H1 (cell line): Measurements from ENCODE around the gene PAQR5. TPM values are rescaled to one million over a fixed set of nuclear protein-coding genes. Genes with fewer than 3 reads are reported as not detected.

Experiments
- CTCF ChIA-PET: fragments of 300-600 bp; sonication (Branson Sonifier 250); formaldehyde crosslinking; loops from one replicate; lab custom pipeline; 2021; ENCODE audit not compliant: partially characterized antibody; lab: Charles Lee
- POLR2A ChIA-PET: fragments of 300-600 bp; sonication (Branson Sonifier 250); formaldehyde crosslinking; loops from one replicate; lab custom pipeline; 2021; ENCODE audit warnings: inconsistent platforms; ENCODE audit not compliant: partially characterized antibody; lab: Charles Lee
- DNase-seq, 2 experiments: peaks; one replicate each; pipeline versions ENCODE4 v3.0.0 to v3.0.0-alpha.2; 2010 to 2022; ENCODE audit warnings: low spot score in 2 of 2, low read depth in 1 of 2, mixed read lengths in 1 of 2
- FAIRE-seq: peaks from 2 replicates; lab custom pipeline; 2011; peaks lifted over from hg19 to GRCh38; lab: Jason Lieb, UNC
- H2AFZ ChIP-seq: 2 replicates; pipeline ENCODE4 v1.8.1; 2012; ENCODE audit warnings: low read length, inconsistent platforms
- H2AK5ac ChIP-seq: 2 replicates; pipeline ENCODE4 v1.6.1; 2013; ENCODE audit warnings: low read depth, low read length
- H2BK120ac ChIP-seq: replicated peaks from 2 replicates; pipeline ENCODE3; 2013; ENCODE audit warnings: low read depth, low read length, inconsistent platforms
- H2BK12ac ChIP-seq: 2 replicates; pipeline ENCODE4 v1.6.1; 2013; ENCODE audit warnings: low read depth, low read length
- H2BK15ac ChIP-seq: 2 replicates; pipeline ENCODE4 v1.6.1; 2013; ENCODE audit warnings: low read length
- H2BK20ac ChIP-seq: 2 replicates; pipeline ENCODE4 v1.6.1; 2013; ENCODE audit warnings: low read length
- H2BK5ac ChIP-seq: 2 replicates; pipeline ENCODE4 v1.6.1; 2013; ENCODE audit warnings: low read depth, low read length
- H3K14ac ChIP-seq: 2 replicates; pipeline ENCODE4 v1.6.1; 2013; ENCODE audit warnings: inconsistent platforms; ENCODE audit not compliant: insufficient read length
- H3K18ac ChIP-seq: 2 replicates; pipeline ENCODE4 v1.6.1; 2013; ENCODE audit warnings: low read length; ENCODE audit errors: extremely low read depth
- H3K23ac ChIP-seq: 2 replicates; pipeline ENCODE4 v1.6.1; 2013; ENCODE audit warnings: inconsistent platforms; ENCODE audit not compliant: insufficient read length
- H3K23me2 ChIP-seq: 2 replicates; pipeline ENCODE4 v1.6.1; 2013; ENCODE audit warnings: low read depth, low read length
- H3K27ac ChIP-seq: 2 replicates; pipeline ENCODE4 v1.6.1; 2011; ENCODE audit warnings: low read depth, low read length, inconsistent platforms
- H3K27me3 ChIP-seq, 4 experiments: replicated peaks in 1 of 4; 1 replicate in 1 of 4; 2 replicates in 3 of 4; pipeline versions ENCODE4 v1.6.1 to v1.8.1; 2011 to 2013; ENCODE audit warnings: low read length in 3 of 4, mild to moderate bottlenecking in 3 of 4, inconsistent platforms in 2 of 4, mixed read lengths in 2 of 4, moderate library complexity in 1 of 4; ENCODE audit not compliant: control insufficient read depth in 3 of 4, insufficient read depth in 3 of 4; ENCODE audit errors: extremely low read depth in 1 of 4
- H3K36me3 ChIP-seq, 4 experiments: 2 replicates each; pipeline versions ENCODE4 v1.6.1 to v1.8.1; 2011 to 2013; ENCODE audit warnings: mild to moderate bottlenecking in 4 of 4, low read length in 3 of 4, moderate library complexity in 2 of 4, control low read depth in 1 of 4, inconsistent platforms in 1 of 4; ENCODE audit not compliant: insufficient read depth in 4 of 4, control insufficient read depth in 2 of 4
- H3K4ac ChIP-seq: replicated peaks from 2 replicates; pipeline ENCODE3; 2013; ENCODE audit warnings: low read length, low read depth, mixed read lengths, inconsistent platforms; ENCODE audit not compliant: insufficient read length
- H3K4me1 ChIP-seq, 4 experiments: replicated peaks in 1 of 4; 1 replicate in 1 of 4; 2 replicates in 3 of 4; pipeline versions ENCODE4 v1.6.1 to v1.8.1; 2011 to 2013; ENCODE audit warnings: low read length in 3 of 4, inconsistent platforms in 2 of 4, mixed read lengths in 1 of 4; ENCODE audit not compliant: insufficient read depth in 4 of 4, control insufficient read depth in 3 of 4
- H3K4me2 ChIP-seq, 2 experiments: 2 replicates each; pipeline versions ENCODE4 v1.6.1 to v1.8.1; 2011 to 2013; ENCODE audit warnings: low read depth in 2 of 2, low read length in 2 of 2, control low read depth in 1 of 2, inconsistent platforms in 1 of 2, mild to moderate bottlenecking in 1 of 2; ENCODE audit not compliant: insufficient read depth in 1 of 2
- H3K4me3 ChIP-seq, 4 experiments: fragments of 200-600, 300-600 bp in 1 of 4; sonication (generic), shearing (Covaris generic), sonication (Bioruptor Twin) in 1 of 4; 2 replicates each; pipeline versions ENCODE4 v1.5.1 to v1.8.1; 2011 to 2016; ENCODE audit warnings: low read length in 4 of 4, low read depth in 3 of 4, control low read depth in 2 of 4, inconsistent platforms in 2 of 4, mild to moderate bottlenecking in 2 of 4, mixed read lengths in 1 of 4, moderate library complexity in 1 of 4; ENCODE audit not compliant: insufficient read depth in 2 of 4; ENCODE audit errors: extremely low read depth in 1 of 4
- H3K56ac ChIP-seq: replicated peaks from 2 replicates; pipeline ENCODE3; 2013; ENCODE audit warnings: low read depth, mild to moderate bottlenecking, mixed read lengths, low read length, inconsistent platforms; ENCODE audit not compliant: insufficient read length
- H3K79me1 ChIP-seq: 2 replicates; pipeline ENCODE4 v1.6.1; 2013; ENCODE audit warnings: low read depth, low read length, control low read depth
- H3K79me2 ChIP-seq, 2 experiments: 2 replicates each; pipeline versions ENCODE4 v1.6.1 to v1.8.1; 2012 to 2013; ENCODE audit warnings: low read length in 2 of 2, mild to moderate bottlenecking in 2 of 2, inconsistent platforms in 1 of 2; ENCODE audit not compliant: insufficient read depth in 2 of 2, control insufficient read depth in 1 of 2
- H3K9ac ChIP-seq, 4 experiments: replicated peaks in 1 of 4; 1 replicate in 1 of 4; 2 replicates in 3 of 4; pipeline versions ENCODE4 v1.6.1 to v1.8.1; 2011 to 2013; ENCODE audit warnings: low read depth in 3 of 4, low read length in 3 of 4, control low read depth in 2 of 4, mild to moderate bottlenecking in 2 of 4, moderate library complexity in 2 of 4, inconsistent platforms in 1 of 4; ENCODE audit errors: extremely low read depth in 1 of 4
- H3K9me3 ChIP-seq, 2 experiments: 2 replicates each; pipeline versions ENCODE4 v1.6.1 to v1.8.1; 2012 to 2013; ENCODE audit warnings: mild to moderate bottlenecking in 2 of 2, moderate library complexity in 2 of 2, control low read depth in 1 of 2, inconsistent platforms in 1 of 2, low read depth in 1 of 2, low read length in 1 of 2, mixed read lengths in 1 of 2; ENCODE audit not compliant: insufficient read depth in 2 of 2
- H4K20me1 ChIP-seq, 2 experiments: replicated peaks in 1 of 2; 2 replicates each; pipeline versions ENCODE3 to v1.8.1; 2011 to 2013; ENCODE audit warnings: inconsistent platforms in 2 of 2, low read length in 2 of 2, mild to moderate bottlenecking in 1 of 2; ENCODE audit not compliant: insufficient read depth in 2 of 2, control insufficient read depth in 1 of 2
- H4K5ac ChIP-seq: 2 replicates; pipeline ENCODE4 v1.6.1; 2013; ENCODE audit warnings: low read length, low read depth, mixed read lengths, inconsistent platforms; ENCODE audit not compliant: insufficient read length
- H4K8ac ChIP-seq: 2 replicates; pipeline ENCODE4 v1.8.0; 2013; ENCODE audit warnings: mild to moderate bottlenecking, moderate library complexity, low read length, inconsistent platforms; ENCODE audit not compliant: insufficient read depth; ENCODE audit errors: extremely low read depth
- H4K91ac ChIP-seq: replicated peaks from 2 replicates; pipeline ENCODE3; 2013; ENCODE audit warnings: low read length, mixed read lengths, inconsistent platforms; ENCODE audit not compliant: insufficient read length
- CBX5 ChIP-seq: fragments of 300-800, 300-1000 bp; sonication (generic); IDR thresholded peaks from 2 replicates; pipeline ENCODE4 v1.7.1; 2016; ENCODE audit warnings: antibody characterized with exemption, low read length, low read depth
- CHD2 ChIP-seq: IDR thresholded peaks from 2 replicates; pipeline ENCODE4 v1.6.1; 2012; ENCODE audit warnings: low read length, improper control_type of control experiment
- EZH2 ChIP-seq: fragments of 200-600 bp; sonication (generic); IDR thresholded peaks from 2 replicates; pipeline ENCODE4 v1.7.1; 2012; ENCODE audit warnings: low read depth, mild to moderate bottlenecking, moderate library complexity, low read length, inconsistent platforms; ENCODE audit not compliant: severe bottlenecking
- FOSL1 ChIP-seq: IDR thresholded peaks from 2 replicates; pipeline ENCODE4 v1.6.1; 2011; ENCODE audit warnings: mild to moderate bottlenecking, low read depth, low read length, moderate library complexity; ENCODE audit not compliant: insufficient read depth
- KDM5A ChIP-seq: fragments of 200-600 bp; IDR thresholded peaks from 2 replicates; pipeline ENCODE4 v1.7.1; 2012; ENCODE audit warnings: mild to moderate bottlenecking, low read length, inconsistent platforms, mixed read lengths
- POU5F1 ChIP-seq: IDR thresholded peaks from 2 replicates; pipeline ENCODE4 v1.6.1; 2011; ENCODE audit warnings: low read depth, mild to moderate bottlenecking, low read length, moderate library complexity
- SUZ12 ChIP-seq: fragments of 200-600 bp; sonication (generic); IDR thresholded peaks from 2 replicates; pipeline ENCODE4 v1.6.1; 2012; ENCODE audit warnings: mild to moderate bottlenecking, inconsistent platforms, low read length, moderate library complexity, mixed read lengths
- WGBS, 2 experiments: shearing (Covaris generic) in 1 of 2; methylation state at CpG; one replicate each; pipeline versions ENCODE4 v1.1.6 to v1.1.7; 2013 to 2015; ENCODE audit warnings: low lambda C conversion rate in 2 of 2, mixed read lengths in 2 of 2, inconsistent platforms in 1 of 2, low coverage in 1 of 2, missing lambda C conversion rate in 1 of 2; ENCODE audit not compliant: insufficient replicate concordance in 2 of 2, insufficient coverage in 1 of 2, insufficient read length in 1 of 2; ENCODE audit errors: extremely low coverage in 1 of 2, missing lambda C conversion rate in 1 of 2; 5-methylcytosine and 5-hydroxymethylcytosine counted together
- long read RNA-seq, 2 experiments: library from RNA in 1 of 2; library from capped mRNA in 1 of 2; stranded (forward); transcript quantifications; one replicate each; pipeline ENCODE4 v2.0.0, GENCODE V29; 2021; ENCODE audit warnings: inconsistent platforms in 1 of 2
- polyA minus RNA-seq, 3 experiments: library from RNA; depleted of rRNA, polyadenylated mRNA; stranded (reverse); fragments of >200 nt; gene quantifications; 1 replicate in 2 of 3; 2 replicates in 1 of 3; pipeline ENCODE4 v1.2.3, GENCODE V29; 2011
- polyA plus RNA-seq, 7 experiments: library from polyadenylated mRNA; depleted of rRNA in 3 of 7; stranded (reverse) in 5 of 7; unstranded in 2 of 7; fragments of >200 nt in 5 of 7; fragments of 200-250 nt in 2 of 7; gene quantifications; 1 replicate in 5 of 7; 2 replicates in 1 of 7; 4 replicates in 1 of 7; pipeline versions ENCODE4 v1.2.1 to v1.2.3, GENCODE V29; 2011 to 2013; ENCODE audit warnings: missing spikeins in 2 of 7, mixed read lengths in 2 of 7
- total RNA-seq: library from RNA; stranded (reverse); fragmentation: NEBNext Ultra II Directional; extraction: Animal tissue kit (Norgen Biotek cat#: 25700); gene quantifications from 2 replicates; pipeline ENCODE4 v1.2.1, GENCODE V29; 2021
- TF ChIP-seq, protein P1 (sequence below): IDR thresholded peaks from 2 replicates; pipeline ENCODE4 v1.6.1; 2012; ENCODE audit warnings: inconsistent platforms

The PAQR5 gene
- 7.8 and 8.7 TPM in 2 replicates for total RNA-seq
- polyA plus RNA-seq (2011; rRNA removed) = 15.8 and 18.1 TPM in 2 replicates
- 10.0 TPM for polyA plus RNA-seq (2011; cell fraction: cytosol; rRNA removed)
- polyA plus RNA-seq (2011; cell fraction: nucleus; rRNA removed) = 17.0 TPM
- polyA plus RNA-seq (2012, experiment 1 of 2) = 5.8 to 8.4 TPM (median 7.3 TPM) in 4 replicates
- 4.3 TPM for polyA plus RNA-seq (2012, experiment 2 of 2)
- 9.2 TPM for polyA plus RNA-seq (2013, experiment 1 of 2)
- 9.5 TPM for polyA plus RNA-seq (2013, experiment 2 of 2)
- 64.9 and 76.4 TPM in 2 replicates for polyA minus RNA-seq (2011; rRNA and poly(A)+ RNA removed)
- 8.6 TPM for polyA minus RNA-seq (2011; cell fraction: cytosol; rRNA and poly(A)+ RNA removed)
- polyA minus RNA-seq (2011; cell fraction: nucleus; rRNA and poly(A)+ RNA removed) = 15.0 TPM
- long read RNA-seq, experiment 1, full-length matches to known transcripts = 1 of 3 reads
- long read RNA-seq, experiment 1, partial matches to known transcripts = 0 of 3 reads
- long read RNA-seq, experiment 1, other reads (novel, unspliced or antisense) = 2 of 3 reads
- long read RNA-seq, experiment 2, partial matches to known transcripts = 0 of 2 reads
- long read RNA-seq, experiment 2, other reads (novel, unspliced or antisense) = 2 of 2 reads

DNA sequence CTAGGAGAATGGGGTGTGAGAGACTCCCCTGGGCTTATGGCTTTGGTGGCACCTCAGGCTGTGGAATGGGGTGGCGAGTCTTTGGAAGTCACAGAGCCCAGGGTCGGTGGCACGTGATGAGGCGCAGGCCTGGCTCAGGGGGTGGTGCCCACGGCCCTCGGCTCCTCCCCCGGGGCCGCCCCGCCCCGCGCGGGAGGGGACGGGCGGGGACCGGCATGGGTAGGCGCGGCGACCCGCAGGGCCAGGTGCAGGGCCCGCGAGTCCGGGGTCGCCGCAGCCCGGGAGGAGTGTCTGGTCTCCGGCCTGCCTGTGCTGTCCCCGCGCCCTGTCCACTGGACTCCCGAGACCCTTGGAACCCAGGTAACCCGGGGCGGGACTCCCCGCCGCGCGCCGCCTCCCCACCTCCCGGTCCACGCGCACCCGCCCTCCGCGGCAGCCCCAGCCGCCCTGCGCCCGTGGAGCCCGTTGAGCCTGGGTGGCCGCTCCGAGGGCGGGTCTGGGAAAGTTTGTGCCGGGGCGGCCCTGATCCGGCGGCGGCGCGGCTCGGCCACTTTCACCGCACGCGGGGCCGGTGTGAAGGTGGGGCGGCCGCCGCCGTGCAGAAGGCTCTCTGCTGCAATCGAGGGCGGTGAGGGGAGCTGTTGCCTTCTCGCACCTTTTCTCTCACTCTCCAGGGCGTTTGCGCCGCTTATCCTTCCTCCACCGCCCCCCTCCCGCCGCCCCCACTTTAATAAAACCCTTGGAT, at the start of gene PAQR5:
Gene PAQR5, plus strand, starts transcription at position 216 of the 745 bp plus-strand sequence. CDS start 61,169 bp downstream, outside the sequence.
- CTCF ChIA-PET = interaction anchor here (0.5 to 2.1 kb wide), 10 partner anchors 9 to 240 kb away, joined by 3 to 9 read pairs (median 4); no protein-coding TSS in a partner anchor
- no peak within 1 kb of the TSS for H2AK5ac ChIP-seq
- H4K20me1 ChIP-seq = no peaks in the 10 kb centered on the region
- no peak within 1 kb of the TSS for H2BK15ac ChIP-seq
- no peaks in the 10 kb centered on the region for H3K9me3 ChIP-seq
- H2BK5ac ChIP-seq = no peak within 1 kb of the TSS
- DNase-seq = peak in 1 of 2 experiments; percentile 63
- no peak within 1 kb of the TSS for H3K23ac ChIP-seq
- H4K91ac ChIP-seq = peak within 1 kb of the TSS; percentile 35
- H2BK20ac ChIP-seq = peak within 1 kb of the TSS; percentile 72; the same call in 1 of the 2 replicates
- 3% methylated on average over 40 of the region's 74 CpGs; no CpG with 5 or more reads in 1 of the 2 experiments for WGBS, 2 experiments
- no peak within 1 kb of the TSS for H3K27ac ChIP-seq
- H3K4me1 ChIP-seq = peaks cover 2 to 14% (median 10%) of the 10 kb centered on the region in 4 experiments
- no peak within 1 kb of the TSS for H3K14ac ChIP-seq
- H2BK120ac ChIP-seq = no peak within 1 kb of the TSS
- H2AFZ ChIP-seq = peak within 1 kb of the TSS; percentile 99
- FAIRE-seq = no peak
- no peaks in the 10 kb centered on the region for H3K36me3 ChIP-seq
- H4K5ac ChIP-seq = no peak within 1 kb of the TSS
- H3K79me2 ChIP-seq = no peaks in the 10 kb centered on the region
- H3K4me2 ChIP-seq = peak within 1 kb of the TSS; percentile 89
- H3K9ac ChIP-seq = no peak within 1 kb of the TSS
- no peak within 1 kb of the TSS for H3K56ac ChIP-seq
- peaks cover 7 to 32% (median 20%) of the 10 kb centered on the region in 4 experiments for H3K27me3 ChIP-seq
- peak within 1 kb of the TSS; percentile 82 for H4K8ac ChIP-seq
- peak within 1 kb of the TSS; percentile 71 for H3K18ac ChIP-seq
- H3K79me1 ChIP-seq = no peaks in the 10 kb centered on the region
- peak within 1 kb of the TSS; percentile 55 to 84 (median 58) for H3K4me3 ChIP-seq
- peak within 1 kb of the TSS; percentile 39 for H3K4ac ChIP-seq
- no peak within 1 kb of the TSS; the same call in 1 of the 2 replicates for H2BK12ac ChIP-seq
- H3K23me2 ChIP-seq = peaks cover 13% of the 10 kb centered on the region; the same call in 1 of the 2 replicates
- POLR2A ChIA-PET = interaction anchor here (0.8 to 2.4 kb wide), 5 partner anchors 9 to 223 kb away, joined by 3 to 10 read pairs (median 5); partner anchors contain the start of genes KIF23 and RPLP1
- TF ChIP-seq EZH2 (peak; percentile 37), CHD2 (no peak), KDM5A (no peak), SUZ12 (peak; percentile 52; the same call in 1 of the 2 replicates), CBX5 (no peak), POU5F1 (no peak), FOSL1 (no peak)
- TF ChIP-seq, protein P1, sequence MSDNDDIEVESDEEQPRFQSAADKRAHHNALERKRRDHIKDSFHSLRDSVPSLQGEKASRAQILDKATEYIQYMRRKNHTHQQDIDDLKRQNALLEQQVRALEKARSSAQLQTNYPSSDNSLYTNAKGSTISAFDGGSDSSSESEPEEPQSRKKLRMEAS = peak; percentile 55
